Colonic mucosa (tissue), 4 donors: ENCODE measurements around the gene RAB21. TPM values are rescaled to one million over a fixed set of nuclear protein-coding genes. Genes with fewer than 3 reads are reported as not detected.
"Not testable (repeated sequence)": the region's sequence is repeated elsewhere in the genome, so short reads cannot be mapped to it uniquely, and the experiment has no call there.

Experiments used
- DNase-seq: peaks from one replicate; pipeline ENCODE4 v3.0.0-alpha.2; 2020
- H3K27ac ChIP-seq: fragments of 200-600 bp; one replicate; pipeline ENCODE4 v1.8.0; 2021
- H3K27me3 ChIP-seq: fragments of 200-600 bp; one replicate; pipeline ENCODE4 v1.8.0; 2021
- H3K36me3 ChIP-seq: fragments of 200-600 bp; one replicate; pipeline ENCODE4 v1.8.0; 2021
- H3K4me1 ChIP-seq: fragments of 200-600 bp; one replicate; pipeline ENCODE4 v1.8.0; 2021; ENCODE audit warnings: mild to moderate bottlenecking
- H3K4me3 ChIP-seq: fragments of 200-600 bp; one replicate; pipeline ENCODE4 v1.8.0; 2021
- H3K9ac ChIP-seq, 2 donors: one replicate each; pipeline ENCODE4 v1.7.0; 2013; ENCODE audit warnings: control low read depth in 2 of 2, low read depth in 2 of 2, low read length in 2 of 2
- H3K9me3 ChIP-seq: fragments of 200-600 bp; one replicate; pipeline ENCODE4 v1.8.0; 2021
- CTCF ChIP-seq: fragments of 200-600 bp; IDR thresholded peaks from one replicate; pipeline ENCODE4 v1.8.0; 2022; ENCODE audit warnings: antibody characterized with exemption, mild to moderate bottlenecking
- intact Hi-C: fragments of 100-400 bp; cut with DNase I; formaldehyde crosslinking; loops from one replicate; pipeline ENCODE4 v1.14.1; 2022
- total RNA-seq, 2 donors: library from RNA; stranded (reverse); fragmentation: NEBNext Ultra II Directional in 1 of 2; extraction: Animal tissue kit (Norgen Biotek cat#: 25700) in 1 of 2; gene quantifications; one replicate each; pipeline ENCODE4 v1.2.1, GENCODE V29; 2021
- donor health status: healthy.
- donor health status: DM: no; HTN: no; CAD: no.
- donor health status: DM: no; HTN: no; CAD: no.

Gene RAB21
- total RNA-seq, 2 donors from 2014 or later = 52.5 to 75.1 TPM

- Histone ChIP-seq H3K4me3 (peak overlapping the region; percentile 74), H3K9me3 (no peaks in the 10 kb centered on the region), H3K4me1 (no peaks in the 10 kb centered on the region), H3K9ac (peak overlapping the region; percentile 95 to 97), H3K27me3 (no peaks in the 10 kb centered on the region), H3K36me3 (no peaks in the 10 kb centered on the region), H3K27ac (peak overlapping the region; percentile 86)
- DNase-seq = peak; percentile 47
- no peak for TF ChIP-seq CTCF
- intact Hi-C loops = loop anchor here (10.0 kb wide), 1 partner anchor 91 kb away; the partner anchor contains the start of genes THAP2 and ZFC3H1
Measured at GRCh38 chr12:71755146-71755892, 656 bp downstream of the RAB21 start.

DNA sequence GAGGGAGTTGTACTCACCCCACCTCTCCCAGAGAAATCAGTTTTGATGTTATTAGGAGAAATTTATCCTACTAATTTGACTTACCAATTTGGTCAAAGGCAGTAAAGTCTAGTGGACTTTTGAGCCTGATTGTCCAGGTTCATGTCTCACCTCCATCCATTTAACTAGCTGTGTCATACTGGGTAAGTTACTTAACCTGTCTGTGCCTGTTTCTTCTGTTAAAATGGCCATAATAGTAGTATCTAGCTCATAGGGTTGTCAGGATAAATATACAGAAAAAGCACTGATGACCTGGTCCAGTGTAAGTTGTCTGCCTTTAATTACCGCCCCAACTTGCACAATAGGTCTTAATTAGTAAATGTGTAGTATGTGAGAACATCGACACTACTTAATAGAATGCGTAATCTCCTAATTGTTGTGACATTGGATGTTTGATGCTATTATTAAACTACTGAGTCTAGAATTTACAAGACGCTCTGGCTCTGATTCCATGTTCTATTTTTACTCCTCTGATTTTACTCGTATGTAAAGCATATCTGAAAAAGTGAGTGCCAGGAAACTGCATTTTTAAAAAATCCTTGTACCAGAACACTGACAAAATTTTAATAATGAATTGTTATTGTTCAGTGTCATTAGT lies 1.5 kb downstream of the RAB21 start:
- intact Hi-C loops = loop anchor here (10.0 kb wide), 1 partner anchor 91 kb away; the partner anchor contains the start of genes THAP2 and ZFC3H1
- Histone ChIP-seq H3K9ac (peak overlapping the region in 1 of 2 donors; percentile 97), H3K27ac (peak overlapping the region; percentile 86), H3K27me3 (no peaks in the 10 kb centered on the region), H3K9me3 (no peaks in the 10 kb centered on the region), H3K4me1 (no peaks in the 10 kb centered on the region), H3K4me3 (peak overlapping the region; percentile 74), H3K36me3 (no peaks in the 10 kb centered on the region)
- TF ChIP-seq CTCF = no peak
- no peak for DNase-seq

DNA sequence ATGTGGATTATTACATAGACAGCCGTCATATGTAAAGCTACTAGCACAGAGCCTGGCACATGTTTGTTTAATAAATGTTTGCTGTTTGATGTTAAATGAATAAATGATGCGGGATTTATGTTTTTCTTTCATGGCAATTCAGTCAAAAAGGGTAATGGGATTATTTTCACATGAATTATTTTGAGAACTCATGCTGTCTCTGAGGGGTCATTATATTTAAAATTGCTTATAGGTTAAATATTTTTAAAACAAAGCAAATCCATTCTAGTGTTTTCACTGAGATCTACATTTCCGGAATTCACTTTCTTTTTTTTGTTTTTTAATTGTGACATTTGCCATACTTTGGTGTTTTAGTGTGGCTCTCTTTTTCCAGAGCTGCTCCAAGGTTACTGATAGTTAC lies 5.3 kb downstream of the RAB21 start:
- DNase-seq = no peak
- TF ChIP-seq CTCF = no peak
- Histone ChIP-seq H3K9me3 (no peaks in the 10 kb centered on the region), H3K36me3 (no peaks in the 10 kb centered on the region), H3K4me1 (no peaks in the 10 kb centered on the region), H3K9ac (no peak overlapping the region), H3K4me3 (no peak overlapping the region), H3K27ac (no peak overlapping the region), H3K27me3 (no peaks in the 10 kb centered on the region)
- intact Hi-C loops = loop anchor here (10.0 kb wide), 1 partner anchor 95 kb away; the partner anchor contains the start of genes THAP2 and ZFC3H1

- H3K27me3 ChIP-seq = no peaks in the 10 kb centered on the region
- TF ChIP-seq CTCF = no peak
- DNase-seq = no peak
- H3K36me3 ChIP-seq = no peaks in the 10 kb centered on the region
- no peaks in the 10 kb centered on the region for H3K4me1 ChIP-seq
- H3K9me3 ChIP-seq = no peaks in the 10 kb centered on the region
- no peak overlapping the region for H3K27ac ChIP-seq
- intact Hi-C loops = no loop called here
- H3K4me3 ChIP-seq = no peak overlapping the region
- no peak overlapping the region for H3K9ac ChIP-seq
Measured at GRCh38 chr12:71760471-71760870, 5.8 kb downstream of the RAB21 start.

DNA sequence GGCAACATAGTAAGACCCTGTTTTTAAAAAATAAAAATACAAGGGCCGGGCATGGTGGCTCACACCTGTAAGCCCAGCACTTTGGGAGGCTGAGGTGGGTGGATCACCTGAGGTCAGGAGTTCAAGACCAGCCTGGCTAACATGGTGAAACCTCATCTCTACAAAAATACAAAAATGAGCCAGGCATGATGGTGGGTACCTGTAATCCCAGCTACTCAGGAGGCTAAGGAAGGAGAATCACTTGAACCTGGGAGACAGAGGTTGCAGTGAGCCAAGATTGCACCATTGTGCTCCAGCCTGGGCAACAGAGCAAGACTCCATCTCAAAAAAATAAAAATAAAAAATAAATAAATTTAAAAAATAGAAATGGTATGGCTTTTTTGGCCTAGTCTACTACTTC lies 6.7 kb downstream of the RAB21 start:
- H3K27me3 ChIP-seq, H3K9me3 ChIP-seq, H3K4me1 ChIP-seq, H3K4me3 ChIP-seq, intact Hi-C loops, H3K36me3 ChIP-seq, H3K9ac ChIP-seq, H3K27ac ChIP-seq, DNase-seq: not testable (repeated sequence)
